Activated B cell treated with CpG ODN at 0.5 μM for 24 hours (primary cell): ENCODE results near the gene LMNTD2. TPM values are rescaled to one million over a fixed set of nuclear protein-coding genes. Genes with fewer than 3 reads are reported as not detected.

ENCODE experiments used
- ATAC-seq: fragments of 200-7000 bp; cut with Tn5 transposase; one replicate; pipeline ENCODE4 v1.10.0; 2021; ENCODE audit warnings: low read depth, mild to moderate bottlenecking, moderate library complexity
- CTCF ChIA-PET: fragments of 350-600 bp; sonication (Branson Sonifier 250); formaldehyde crosslinking; loops from one replicate; lab custom pipeline; 2021; ENCODE audit warnings: antibody characterized with exemption; lab: Charles Lee
- POLR2A ChIA-PET: fragments of 350-600 bp; sonication (Branson Sonifier 250); formaldehyde crosslinking; loops from one replicate; lab custom pipeline; 2021; ENCODE audit warnings: antibody characterized with exemption; lab: Charles Lee
- DNase-seq: peaks from one replicate; pipeline ENCODE4 v3.0.0; 2022
- H3K27ac Mint-ChIP-seq: one replicate; pipeline ENCODE4 v1.8.0; 2020; ENCODE audit warnings: mixed read lengths
- H3K27me3 Mint-ChIP-seq: one replicate; pipeline ENCODE4 v1.8.0; 2021; ENCODE audit warnings: mixed read lengths
- H3K36me3 Mint-ChIP-seq: one replicate; pipeline ENCODE4 v1.8.0; 2021; ENCODE audit warnings: low read depth, mixed read lengths
- H3K4me1 Mint-ChIP-seq: one replicate; pipeline ENCODE4 v1.8.0; 2021; ENCODE audit warnings: mixed read lengths
- H3K4me3 Mint-ChIP-seq: one replicate; pipeline ENCODE4 v1.8.0; 2020; ENCODE audit warnings: mild to moderate bottlenecking, mixed read lengths
- H3K9me3 Mint-ChIP-seq: one replicate; pipeline ENCODE4 v1.8.0; 2020; ENCODE audit warnings: mixed read lengths
- intact Hi-C: fragments of 100-400 bp; cut with micrococcal nuclease; formaldehyde crosslinking; loops from one replicate; pipeline ENCODE4 v1.15.1; 2024
- total RNA-seq: library from RNA; stranded (reverse); gene quantifications from 2 replicates; pipeline ENCODE4 v1.2.3, GENCODE V29; 2022
- TF ChIP-seq, protein P1 (sequence below): fragments of 200-600 bp; IDR thresholded peaks from one replicate; pipeline ENCODE4 v1.8.0; 2022; ENCODE audit warnings: antibody characterized with exemption, mild to moderate bottlenecking

Gene LMNTD2
- total RNA-seq, 1 donor from 2014 or later = 8.6 TPM

DNA sequence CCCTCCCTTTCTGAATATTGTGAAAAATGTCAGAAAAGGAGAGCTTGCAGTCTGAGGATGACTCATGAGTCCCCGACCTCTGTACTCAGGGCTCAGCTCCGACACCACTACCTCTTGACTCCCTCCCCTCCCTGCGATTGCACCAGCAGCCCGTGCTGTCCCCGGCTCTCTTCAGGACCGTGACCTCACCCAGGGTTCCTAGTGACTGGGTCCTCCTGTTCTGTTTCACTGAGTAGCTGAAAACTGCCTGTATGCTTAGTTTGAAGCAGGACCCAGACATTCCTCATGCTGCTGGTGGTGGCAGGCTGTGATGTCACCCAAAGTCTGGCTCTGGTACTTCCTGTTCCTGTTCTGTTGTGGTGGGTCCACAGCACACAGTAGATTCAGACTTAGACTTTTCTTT lies 27.4 kb upstream of the LMNTD2 start:
- peak; percentile 49 for ATAC-seq
- DNase-seq = no peak
- no peak overlapping the region for H3K27ac Mint-ChIP-seq
- H3K4me1 Mint-ChIP-seq = no peaks in the 10 kb centered on the region
- no peak overlapping the region for H3K4me3 Mint-ChIP-seq
- intact Hi-C loops = no loop called here
- peaks cover 75% of the 10 kb centered on the region for H3K36me3 Mint-ChIP-seq
- TF ChIP-seq, protein P1, sequence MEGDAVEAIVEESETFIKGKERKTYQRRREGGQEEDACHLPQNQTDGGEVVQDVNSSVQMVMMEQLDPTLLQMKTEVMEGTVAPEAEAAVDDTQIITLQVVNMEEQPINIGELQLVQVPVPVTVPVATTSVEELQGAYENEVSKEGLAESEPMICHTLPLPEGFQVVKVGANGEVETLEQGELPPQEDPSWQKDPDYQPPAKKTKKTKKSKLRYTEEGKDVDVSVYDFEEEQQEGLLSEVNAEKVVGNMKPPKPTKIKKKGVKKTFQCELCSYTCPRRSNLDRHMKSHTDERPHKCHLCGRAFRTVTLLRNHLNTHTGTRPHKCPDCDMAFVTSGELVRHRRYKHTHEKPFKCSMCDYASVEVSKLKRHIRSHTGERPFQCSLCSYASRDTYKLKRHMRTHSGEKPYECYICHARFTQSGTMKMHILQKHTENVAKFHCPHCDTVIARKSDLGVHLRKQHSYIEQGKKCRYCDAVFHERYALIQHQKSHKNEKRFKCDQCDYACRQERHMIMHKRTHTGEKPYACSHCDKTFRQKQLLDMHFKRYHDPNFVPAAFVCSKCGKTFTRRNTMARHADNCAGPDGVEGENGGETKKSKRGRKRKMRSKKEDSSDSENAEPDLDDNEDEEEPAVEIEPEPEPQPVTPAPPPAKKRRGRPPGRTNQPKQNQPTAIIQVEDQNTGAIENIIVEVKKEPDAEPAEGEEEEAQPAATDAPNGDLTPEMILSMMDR = no peak
- no peaks in the 10 kb centered on the region for H3K27me3 Mint-ChIP-seq
- ChIA-PET POLR2A (no interaction called here), CTCF (no interaction called here)
- H3K9me3 Mint-ChIP-seq = no peaks in the 10 kb centered on the region

DNA sequence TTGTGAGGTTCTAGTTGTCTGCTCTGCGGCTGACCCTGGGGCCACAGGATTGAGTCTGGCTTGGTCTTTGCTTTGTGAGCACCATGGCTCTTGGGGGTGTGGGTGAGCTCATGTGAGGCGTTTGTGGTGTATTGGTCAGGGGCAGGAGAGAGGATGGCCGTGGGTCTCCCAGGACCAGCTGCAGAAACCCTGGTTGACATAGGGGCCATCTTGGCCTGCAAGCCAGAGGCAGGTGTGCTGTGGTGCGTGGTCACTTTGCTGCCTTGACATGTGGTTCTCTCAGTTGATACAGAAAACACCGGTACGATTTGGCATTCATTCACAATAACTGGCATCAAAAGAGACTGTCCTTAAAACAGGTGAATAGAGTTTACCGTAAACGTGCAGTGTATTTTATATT lies 27.0 kb upstream of the LMNTD2 start:
- ATAC-seq = no peak
- Mint-ChIP-seq H3K36me3 (peaks cover 74% of the 10 kb centered on the region), H3K27ac (no peak overlapping the region), H3K4me1 (no peaks in the 10 kb centered on the region), H3K4me3 (no peak overlapping the region), H3K27me3 (no peaks in the 10 kb centered on the region), H3K9me3 (no peaks in the 10 kb centered on the region)
- TF ChIP-seq, protein P1 = no peak
- ChIA-PET CTCF (no interaction called here), POLR2A (interaction anchor here (0.6 kb wide), 1 partner anchor 162 kb away, joined by 4 read pairs; no protein-coding TSS in a partner anchor)
- intact Hi-C loops = no loop called here
- DNase-seq = no peak

DNA sequence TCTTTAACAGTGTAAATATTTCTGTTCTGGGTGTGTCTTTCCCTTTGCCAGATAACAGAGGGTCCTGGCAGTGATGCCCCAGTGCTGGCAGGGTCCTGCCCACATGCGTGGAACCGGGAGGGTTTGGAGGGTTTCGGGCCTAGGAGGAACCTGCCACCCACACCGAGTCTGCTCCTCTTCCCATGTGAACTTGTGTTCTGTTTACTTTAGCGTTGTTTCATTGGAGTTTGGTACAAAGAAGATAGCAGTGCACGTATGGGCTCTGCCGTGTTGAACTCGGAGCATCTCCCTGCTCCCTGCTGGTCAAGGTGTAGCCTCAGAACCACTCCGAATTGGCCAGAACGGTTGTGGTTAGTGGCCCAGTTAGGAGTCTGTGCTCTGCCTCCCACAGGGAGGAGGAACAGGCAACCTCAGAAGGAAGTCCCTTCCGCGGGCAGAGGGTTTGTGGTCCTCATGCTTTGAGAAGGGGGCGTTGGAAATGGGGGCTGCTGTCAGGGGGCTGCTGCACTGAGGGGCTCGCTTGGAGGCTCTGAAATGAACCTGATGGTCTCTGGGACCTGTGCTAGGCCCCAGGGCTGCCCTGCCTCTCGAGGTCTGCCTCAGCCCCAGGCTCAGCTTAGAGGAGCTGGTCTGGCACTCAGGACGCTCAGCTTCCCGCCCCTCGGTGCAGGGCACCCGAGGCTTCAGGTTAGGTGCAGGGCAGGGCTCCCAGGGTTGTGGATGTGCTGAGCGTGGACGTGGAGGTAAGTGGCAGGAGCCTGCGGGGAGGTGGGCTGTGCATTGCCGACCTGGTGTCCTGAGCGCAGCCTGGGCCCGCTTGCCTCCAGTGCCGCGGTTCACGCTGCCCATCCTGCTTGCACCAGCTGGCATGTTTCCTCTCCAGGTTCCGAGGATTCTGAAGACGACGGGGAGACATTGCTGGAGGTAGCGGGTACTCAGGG lies 26.1 kb upstream of the LMNTD2 start:
- Mint-ChIP-seq H3K4me1 (no peaks in the 10 kb centered on the region), H3K36me3 (peaks cover 73% of the 10 kb centered on the region), H3K9me3 (no peaks in the 10 kb centered on the region), H3K4me3 (no peak overlapping the region), H3K27me3 (no peaks in the 10 kb centered on the region), H3K27ac (no peak overlapping the region)
- ATAC-seq (no peak), DNase-seq (no peak)
- CTCF ChIA-PET = no interaction called here
- POLR2A ChIA-PET = interaction anchor here (0.6 to 1.1 kb wide), 2 partner anchors 105 to 161 kb away, joined by 3 to 4 read pairs; no protein-coding TSS in a partner anchor
- intact Hi-C loops = no loop called here
- TF ChIP-seq, protein P1 = no peak

DNA sequence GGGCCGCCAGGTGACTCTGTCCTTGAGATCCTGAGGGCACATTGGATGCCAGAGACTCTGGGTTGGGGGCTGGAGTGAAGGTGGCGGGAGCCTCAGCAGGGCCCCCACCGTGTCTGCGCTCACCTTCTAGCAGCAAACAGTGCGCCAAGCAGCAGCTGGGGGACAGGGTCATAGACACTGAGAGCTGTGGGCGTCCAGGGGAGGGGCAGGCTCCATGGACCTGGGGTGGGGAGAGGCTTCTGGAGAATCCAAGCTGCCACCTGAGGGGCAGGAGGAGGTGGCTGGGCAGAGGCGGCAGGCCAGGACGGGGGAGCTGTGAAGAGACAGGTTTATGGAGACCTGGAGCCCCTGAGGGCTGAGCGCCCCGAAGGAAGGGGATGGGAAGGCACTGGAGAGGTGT lies 23.7 kb upstream of the LMNTD2 start:
- no peaks in the 10 kb centered on the region for H3K9me3 Mint-ChIP-seq
- peaks cover 57% of the 10 kb centered on the region for H3K36me3 Mint-ChIP-seq
- TF ChIP-seq, protein P1 = no peak
- intact Hi-C loops = no loop called here
- H3K4me3 Mint-ChIP-seq = no peak overlapping the region
- ChIA-PET POLR2A (interaction anchor here (0.7 kb wide), 1 partner anchor 29 kb away, joined by 13 read pairs; no protein-coding TSS in a partner anchor), CTCF (no interaction called here)
- no peak overlapping the region for H3K27ac Mint-ChIP-seq
- DNase-seq = no peak
- H3K27me3 Mint-ChIP-seq = no peaks in the 10 kb centered on the region
- no peak for ATAC-seq
- H3K4me1 Mint-ChIP-seq = peaks cover 13% of the 10 kb centered on the region

DNA sequence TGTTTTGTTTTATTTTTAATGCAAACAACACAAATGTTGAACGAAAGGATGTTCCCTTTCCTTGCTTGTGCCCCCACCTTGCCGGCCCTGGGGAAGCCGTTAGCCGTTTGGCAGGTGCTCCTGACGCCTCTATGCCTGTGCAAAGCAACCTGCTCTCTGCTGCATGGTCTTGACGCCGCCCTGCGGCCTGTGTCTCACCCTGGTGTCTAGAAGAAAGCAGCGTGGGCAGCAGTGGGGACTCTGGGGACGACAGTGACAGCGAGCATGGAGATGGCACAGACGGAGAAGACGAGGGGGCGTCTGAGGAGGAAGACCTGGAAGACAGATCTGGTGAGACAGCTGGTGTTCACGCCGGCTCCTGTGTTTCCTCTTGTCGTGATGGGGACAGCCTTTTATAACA lies 21.2 kb upstream of the LMNTD2 start:
- TF ChIP-seq, protein P1 = no peak
- H3K4me1 Mint-ChIP-seq = peaks cover 36% of the 10 kb centered on the region

More for the DNA sequence above, 21.2 kb upstream of the LMNTD2 start:
- no peak overlapping the region for H3K27ac Mint-ChIP-seq
- POLR2A ChIA-PET = no interaction called here
- no peaks in the 10 kb centered on the region for H3K9me3 Mint-ChIP-seq
- ATAC-seq = no peak
- H3K27me3 Mint-ChIP-seq = no peaks in the 10 kb centered on the region
- H3K4me3 Mint-ChIP-seq = no peak overlapping the region
- CTCF ChIA-PET = no interaction called here
- DNase-seq = no peak
- intact Hi-C loops = no loop called here
- H3K36me3 Mint-ChIP-seq = peaks cover 36% of the 10 kb centered on the region
